H1 (cell line): Measurements from ENCODE around the gene ANAPC10. TPM values are rescaled to one million over a fixed set of nuclear protein-coding genes. Genes with fewer than 3 reads are reported as not detected.

Experiments
- CTCF ChIA-PET: fragments of 300-600 bp; sonication (Branson Sonifier 250); formaldehyde crosslinking; loops from one replicate; lab custom pipeline; 2021; ENCODE audit not compliant: partially characterized antibody; lab: Charles Lee
- POLR2A ChIA-PET: fragments of 300-600 bp; sonication (Branson Sonifier 250); formaldehyde crosslinking; loops from one replicate; lab custom pipeline; 2021; ENCODE audit warnings: inconsistent platforms; ENCODE audit not compliant: partially characterized antibody; lab: Charles Lee
- DNase-seq, 2 experiments: peaks; one replicate each; pipeline versions ENCODE4 v3.0.0 to v3.0.0-alpha.2; 2010 to 2022; ENCODE audit warnings: low spot score in 2 of 2, low read depth in 1 of 2, mixed read lengths in 1 of 2
- FAIRE-seq: peaks from 2 replicates; lab custom pipeline; 2011; peaks lifted over from hg19 to GRCh38; lab: Jason Lieb, UNC
- H2AFZ ChIP-seq: 2 replicates; pipeline ENCODE4 v1.8.1; 2012; ENCODE audit warnings: low read length, inconsistent platforms
- H2AK5ac ChIP-seq: 2 replicates; pipeline ENCODE4 v1.6.1; 2013; ENCODE audit warnings: low read depth, low read length
- H2BK120ac ChIP-seq: replicated peaks from 2 replicates; pipeline ENCODE3; 2013; ENCODE audit warnings: low read depth, low read length, inconsistent platforms
- H2BK12ac ChIP-seq: 2 replicates; pipeline ENCODE4 v1.6.1; 2013; ENCODE audit warnings: low read depth, low read length
- H2BK15ac ChIP-seq: 2 replicates; pipeline ENCODE4 v1.6.1; 2013; ENCODE audit warnings: low read length
- H2BK20ac ChIP-seq: 2 replicates; pipeline ENCODE4 v1.6.1; 2013; ENCODE audit warnings: low read length
- H2BK5ac ChIP-seq: 2 replicates; pipeline ENCODE4 v1.6.1; 2013; ENCODE audit warnings: low read depth, low read length
- H3K14ac ChIP-seq: 2 replicates; pipeline ENCODE4 v1.6.1; 2013; ENCODE audit warnings: inconsistent platforms; ENCODE audit not compliant: insufficient read length
- H3K18ac ChIP-seq: 2 replicates; pipeline ENCODE4 v1.6.1; 2013; ENCODE audit warnings: low read length; ENCODE audit errors: extremely low read depth
- H3K23ac ChIP-seq: 2 replicates; pipeline ENCODE4 v1.6.1; 2013; ENCODE audit warnings: inconsistent platforms; ENCODE audit not compliant: insufficient read length
- H3K23me2 ChIP-seq: 2 replicates; pipeline ENCODE4 v1.6.1; 2013; ENCODE audit warnings: low read depth, low read length
- H3K27ac ChIP-seq: 2 replicates; pipeline ENCODE4 v1.6.1; 2011; ENCODE audit warnings: low read depth, low read length, inconsistent platforms
- H3K27me3 ChIP-seq, 4 experiments: replicated peaks in 1 of 4; 1 replicate in 1 of 4; 2 replicates in 3 of 4; pipeline versions ENCODE4 v1.6.1 to v1.8.1; 2011 to 2013; ENCODE audit warnings: low read length in 3 of 4, mild to moderate bottlenecking in 3 of 4, inconsistent platforms in 2 of 4, mixed read lengths in 2 of 4, moderate library complexity in 1 of 4; ENCODE audit not compliant: control insufficient read depth in 3 of 4, insufficient read depth in 3 of 4; ENCODE audit errors: extremely low read depth in 1 of 4
- H3K36me3 ChIP-seq, 4 experiments: 2 replicates each; pipeline versions ENCODE4 v1.6.1 to v1.8.1; 2011 to 2013; ENCODE audit warnings: mild to moderate bottlenecking in 4 of 4, low read length in 3 of 4, moderate library complexity in 2 of 4, control low read depth in 1 of 4, inconsistent platforms in 1 of 4; ENCODE audit not compliant: insufficient read depth in 4 of 4, control insufficient read depth in 2 of 4
- H3K4ac ChIP-seq: replicated peaks from 2 replicates; pipeline ENCODE3; 2013; ENCODE audit warnings: low read length, low read depth, mixed read lengths, inconsistent platforms; ENCODE audit not compliant: insufficient read length
- H3K4me1 ChIP-seq, 4 experiments: replicated peaks in 1 of 4; 1 replicate in 1 of 4; 2 replicates in 3 of 4; pipeline versions ENCODE4 v1.6.1 to v1.8.1; 2011 to 2013; ENCODE audit warnings: low read length in 3 of 4, inconsistent platforms in 2 of 4, mixed read lengths in 1 of 4; ENCODE audit not compliant: insufficient read depth in 4 of 4, control insufficient read depth in 3 of 4
- H3K4me2 ChIP-seq, 2 experiments: 2 replicates each; pipeline versions ENCODE4 v1.6.1 to v1.8.1; 2011 to 2013; ENCODE audit warnings: low read depth in 2 of 2, low read length in 2 of 2, control low read depth in 1 of 2, inconsistent platforms in 1 of 2, mild to moderate bottlenecking in 1 of 2; ENCODE audit not compliant: insufficient read depth in 1 of 2
- H3K4me3 ChIP-seq, 4 experiments: fragments of 200-600, 300-600 bp in 1 of 4; sonication (generic), shearing (Covaris generic), sonication (Bioruptor Twin) in 1 of 4; 2 replicates each; pipeline versions ENCODE4 v1.5.1 to v1.8.1; 2011 to 2016; ENCODE audit warnings: low read length in 4 of 4, low read depth in 3 of 4, control low read depth in 2 of 4, inconsistent platforms in 2 of 4, mild to moderate bottlenecking in 2 of 4, mixed read lengths in 1 of 4, moderate library complexity in 1 of 4; ENCODE audit not compliant: insufficient read depth in 2 of 4; ENCODE audit errors: extremely low read depth in 1 of 4
- H3K56ac ChIP-seq: replicated peaks from 2 replicates; pipeline ENCODE3; 2013; ENCODE audit warnings: low read depth, mild to moderate bottlenecking, mixed read lengths, low read length, inconsistent platforms; ENCODE audit not compliant: insufficient read length
- H3K79me1 ChIP-seq: 2 replicates; pipeline ENCODE4 v1.6.1; 2013; ENCODE audit warnings: low read depth, low read length, control low read depth
- H3K79me2 ChIP-seq, 2 experiments: 2 replicates each; pipeline versions ENCODE4 v1.6.1 to v1.8.1; 2012 to 2013; ENCODE audit warnings: low read length in 2 of 2, mild to moderate bottlenecking in 2 of 2, inconsistent platforms in 1 of 2; ENCODE audit not compliant: insufficient read depth in 2 of 2, control insufficient read depth in 1 of 2
- H3K9ac ChIP-seq, 4 experiments: replicated peaks in 1 of 4; 1 replicate in 1 of 4; 2 replicates in 3 of 4; pipeline versions ENCODE4 v1.6.1 to v1.8.1; 2011 to 2013; ENCODE audit warnings: low read depth in 3 of 4, low read length in 3 of 4, control low read depth in 2 of 4, mild to moderate bottlenecking in 2 of 4, moderate library complexity in 2 of 4, inconsistent platforms in 1 of 4; ENCODE audit errors: extremely low read depth in 1 of 4
- H3K9me3 ChIP-seq, 2 experiments: 2 replicates each; pipeline versions ENCODE4 v1.6.1 to v1.8.1; 2012 to 2013; ENCODE audit warnings: mild to moderate bottlenecking in 2 of 2, moderate library complexity in 2 of 2, control low read depth in 1 of 2, inconsistent platforms in 1 of 2, low read depth in 1 of 2, low read length in 1 of 2, mixed read lengths in 1 of 2; ENCODE audit not compliant: insufficient read depth in 2 of 2
- H4K20me1 ChIP-seq, 2 experiments: replicated peaks in 1 of 2; 2 replicates each; pipeline versions ENCODE3 to v1.8.1; 2011 to 2013; ENCODE audit warnings: inconsistent platforms in 2 of 2, low read length in 2 of 2, mild to moderate bottlenecking in 1 of 2; ENCODE audit not compliant: insufficient read depth in 2 of 2, control insufficient read depth in 1 of 2
- H4K5ac ChIP-seq: 2 replicates; pipeline ENCODE4 v1.6.1; 2013; ENCODE audit warnings: low read length, low read depth, mixed read lengths, inconsistent platforms; ENCODE audit not compliant: insufficient read length
- H4K8ac ChIP-seq: 2 replicates; pipeline ENCODE4 v1.8.0; 2013; ENCODE audit warnings: mild to moderate bottlenecking, moderate library complexity, low read length, inconsistent platforms; ENCODE audit not compliant: insufficient read depth; ENCODE audit errors: extremely low read depth
- H4K91ac ChIP-seq: replicated peaks from 2 replicates; pipeline ENCODE3; 2013; ENCODE audit warnings: low read length, mixed read lengths, inconsistent platforms; ENCODE audit not compliant: insufficient read length
- EP300 ChIP-seq, 2 experiments: IDR thresholded peaks; 1 replicate in 1 of 2; 2 replicates in 1 of 2; pipeline ENCODE4 v1.6.1; 2011 to 2012; ENCODE audit warnings: low read depth in 2 of 2, low read length in 2 of 2, mild to moderate bottlenecking in 2 of 2, borderline replicate concordance in 1 of 2, inconsistent platforms in 1 of 2, moderate library complexity in 1 of 2
- MAFK ChIP-seq: IDR thresholded peaks from 2 replicates; pipeline ENCODE4 v1.6.1; 2012; ENCODE audit warnings: low read depth, mild to moderate bottlenecking, improper control_type of control experiment, low read length
- SP4 ChIP-seq: IDR thresholded peaks from 2 replicates; pipeline ENCODE4 v1.6.1; 2012; ENCODE audit warnings: low read length, inconsistent platforms
- polyA plus RNA-seq, 7 experiments: library from polyadenylated mRNA; depleted of rRNA in 3 of 7; stranded (reverse) in 5 of 7; unstranded in 2 of 7; fragments of >200 nt in 5 of 7; fragments of 200-250 nt in 2 of 7; gene quantifications; 1 replicate in 5 of 7; 2 replicates in 1 of 7; 4 replicates in 1 of 7; pipeline versions ENCODE4 v1.2.1 to v1.2.3, GENCODE V29; 2011 to 2013; ENCODE audit warnings: missing spikeins in 2 of 7, mixed read lengths in 2 of 7
- total RNA-seq: library from RNA; stranded (reverse); fragmentation: NEBNext Ultra II Directional; extraction: Animal tissue kit (Norgen Biotek cat#: 25700); gene quantifications from 2 replicates; pipeline ENCODE4 v1.2.1, GENCODE V29; 2021

The ANAPC10 gene
- total and polyA plus RNA-seq, 2 of the 8 experiments (the other 6 are each of a cell fraction or from before 2014, with no cell fraction given): 17.6 to 23.3 TPM

DNA sequence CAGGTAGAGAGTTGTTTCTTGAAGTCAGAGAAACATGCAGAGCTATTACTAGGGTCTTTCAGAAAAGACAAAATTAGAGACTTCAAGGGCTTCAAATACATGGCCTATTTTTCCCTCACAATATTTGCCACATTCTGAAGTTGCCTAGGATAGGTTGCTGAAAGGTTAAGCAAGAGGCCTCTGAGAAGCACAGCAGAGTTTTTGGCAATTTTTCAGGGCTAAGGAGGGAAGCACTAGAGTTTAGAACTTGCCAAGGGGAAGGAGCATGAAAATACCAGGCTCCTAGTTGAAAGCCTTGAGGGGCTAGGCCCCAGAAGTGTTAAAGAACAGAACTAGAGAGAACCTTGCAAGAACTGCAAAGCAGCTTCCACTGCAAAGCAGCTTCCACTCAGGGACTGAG is 86.4 kb downstream of the ANAPC10 start:
- Histone ChIP-seq H3K18ac (no peak overlapping the region), H3K4me2 (no peak overlapping the region), H2BK20ac (no peak overlapping the region), H2BK120ac (no peak overlapping the region), H2BK15ac (no peak overlapping the region), H4K91ac (no peak overlapping the region), H3K9me3 (no peaks in the 10 kb centered on the region), H2AK5ac (no peak overlapping the region), H3K4ac (no peak overlapping the region), H3K79me1 (no peaks in the 10 kb centered on the region), H3K27me3 (no peaks in the 10 kb centered on the region), H3K79me2 (peaks cover 0 to 3% of the 10 kb centered on the region in 2 experiments; a peak in 1 of 4 replicates), H3K23ac (no peak overlapping the region), H2BK5ac (no peak overlapping the region), H3K14ac (no peak overlapping the region), H3K36me3 (no peaks in the 10 kb centered on the region), H3K4me1 (peaks cover 0 to 5% (median 0%) of the 10 kb centered on the region in 4 experiments; a peak in 3 of 7 replicates), H2BK12ac (no peak overlapping the region), H3K9ac (no peak overlapping the region), H3K23me2 (no peaks in the 10 kb centered on the region), H4K8ac (no peak overlapping the region), H4K5ac (no peak overlapping the region), H2AFZ (no peak overlapping the region), H3K4me3 (no peak overlapping the region), H3K27ac (no peak overlapping the region), H4K20me1 (no peaks in the 10 kb centered on the region), H3K56ac (no peak overlapping the region)
- ChIA-PET POLR2A (interaction anchor here (0.6 kb wide), 1 partner anchor 14 kb away, joined by 4 read pairs; no protein-coding TSS in a partner anchor), CTCF (interaction anchor here (0.6 to 1.2 kb wide), 3 partner anchors 8 to 74 kb away, joined by 3 to 6 read pairs (median 3); no protein-coding TSS in a partner anchor)
- TF ChIP-seq SP4 (no peak), MAFK (no peak), EP300 (IDR thresholded peaks at IDR 0.05; ENCODE audit: borderline replicate concordance in 1 of 2, low read depth in 2 of 2, low read length in 2 of 2) (no peak)
- no peak for DNase-seq
- no peak for FAIRE-seq
